G401 (cell line): Measurements from ENCODE around the gene CDK5. TPM values are rescaled to one million over a fixed set of nuclear protein-coding genes. Genes with fewer than 3 reads are reported as not detected.
A peak's percentile ranks its signal among the peaks of the same experiment; 100 is the strongest.

Source experiments
- DNase-seq: peaks from one replicate; pipeline ENCODE4 v3.0.0-alpha.2; 2015; ENCODE audit warnings: low spot score
- in situ Hi-C: cut with HindIII; loops from 2 replicates; pipeline ENCODE4 v1.10.0; 2016; ENCODE audit warnings: low sequenced_read_pairs, mixed read lengths
- total RNA-seq: library from RNA; depleted of rRNA; stranded (reverse); fragments of >200 nt; shearing (Covaris generic); gene quantifications from 2 replicates; pipeline ENCODE4 v1.2.3, GENCODE V29; 2014; rRNA removed

The CDK5 gene
- 18.5 and 25.3 TPM in 2 replicates for total RNA-seq

DNA sequence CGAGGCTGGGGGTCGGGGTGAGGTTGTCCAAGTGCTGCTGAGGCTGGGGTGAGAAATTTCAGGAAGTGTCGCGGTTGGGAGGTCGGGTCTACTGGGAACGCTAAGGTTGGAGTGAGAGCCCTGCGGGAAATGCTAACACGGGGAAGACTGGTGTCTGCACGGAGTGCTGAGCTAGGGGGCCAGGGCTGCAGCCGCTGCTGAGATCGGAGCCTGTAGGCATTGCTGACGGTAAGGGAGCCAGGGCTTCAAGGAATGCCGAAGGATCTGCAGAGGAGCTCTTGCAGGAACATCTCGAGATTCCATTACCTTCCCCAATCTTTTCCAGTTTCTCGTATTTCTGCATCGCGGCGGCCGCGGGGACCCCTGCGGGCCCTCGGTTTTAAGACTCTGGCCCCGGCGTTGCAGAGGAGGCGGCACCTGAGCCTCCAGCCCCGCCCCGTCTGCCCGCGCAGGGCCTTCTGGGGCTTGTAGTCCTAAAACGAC is at the start of gene CDK5:
CDK5 (minus strand) TSS at position 392 of the 483 bp plus-strand sequence; CDS start at position 343, 49 bp downstream.
- no peak for DNase-seq

DNA sequence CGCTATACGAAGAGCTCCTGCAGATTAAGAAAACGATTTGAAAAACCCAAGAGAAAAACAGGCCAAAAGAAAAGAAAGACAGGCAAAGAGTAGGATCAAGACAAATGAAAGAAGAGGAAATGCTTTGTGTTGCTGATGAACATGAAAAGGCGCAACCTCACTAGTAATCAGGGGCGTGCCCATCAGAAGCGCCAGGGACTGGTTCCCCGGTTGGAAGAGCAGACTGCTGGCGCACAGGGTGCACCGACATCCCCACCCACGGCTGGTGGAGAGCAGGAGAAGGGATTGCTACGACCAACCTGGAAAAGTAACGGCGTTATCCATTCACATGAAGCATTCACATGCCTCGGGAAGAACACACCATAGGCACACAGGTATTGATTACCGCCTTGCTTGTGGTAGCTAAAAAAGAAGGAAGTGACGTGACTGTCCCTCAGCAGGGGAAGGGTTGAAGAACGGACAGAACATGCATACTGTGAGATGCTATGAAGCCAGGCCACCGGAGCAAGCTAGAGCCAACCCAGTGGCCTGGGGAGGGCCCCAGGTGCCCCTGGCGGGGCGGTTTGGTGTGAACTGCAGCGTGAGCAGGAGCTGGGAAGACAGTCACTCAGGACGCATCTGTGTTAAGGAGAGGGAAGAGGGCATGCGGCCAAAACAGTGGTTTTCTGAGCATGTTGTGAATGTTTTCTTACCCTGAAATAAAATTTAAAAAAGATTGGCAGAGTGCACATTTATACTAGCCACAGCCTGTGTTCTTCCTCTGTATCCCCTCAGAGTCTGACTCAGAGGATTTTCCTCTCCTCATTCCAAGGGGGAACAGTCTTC is 46.9 kb upstream of the CDK5 start:
- in situ Hi-C loops: no loop called here
- no peak for DNase-seq

More for the DNA sequence above, at the start of gene CDK5:
- in situ Hi-C loops: no loop called here

DNA sequence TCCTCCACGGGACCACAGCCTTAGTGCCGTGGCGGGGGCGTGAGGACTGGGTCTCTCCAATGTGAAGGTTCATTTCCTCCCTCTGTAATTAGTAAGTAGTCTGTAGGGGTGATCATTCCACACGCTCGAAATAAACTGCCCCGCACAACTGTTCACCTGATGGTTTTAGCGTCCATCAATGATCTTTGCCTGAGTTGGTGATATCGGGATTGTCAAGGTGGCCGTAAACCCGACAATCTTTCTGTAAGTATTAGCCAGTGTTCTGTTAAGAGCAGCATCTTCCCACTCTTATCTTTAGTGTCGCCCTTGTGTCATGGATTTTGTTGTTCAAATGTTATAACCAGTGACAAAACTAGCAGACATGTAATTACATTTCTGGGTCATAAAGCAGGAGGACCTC is 46.3 kb upstream of the CDK5 start:
- no peak for DNase-seq

DNA sequence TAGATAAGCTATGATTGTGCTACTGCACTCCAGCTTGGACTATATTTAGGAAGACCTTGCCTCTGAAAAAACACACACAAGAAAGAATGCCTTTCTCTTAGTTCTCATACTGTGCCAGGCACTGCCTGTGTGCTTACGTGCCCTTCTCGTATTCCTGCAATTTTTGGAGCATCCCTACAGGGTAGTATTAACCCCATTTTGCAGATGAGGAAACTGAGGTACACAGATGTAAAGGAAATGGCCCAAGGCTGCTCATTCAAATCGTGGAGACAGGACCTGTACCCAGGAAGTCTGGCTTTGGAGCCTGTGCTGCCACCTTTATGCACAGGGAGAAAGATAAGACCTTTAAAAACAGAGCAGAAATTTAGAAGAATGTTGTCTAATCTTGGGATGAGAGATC is 45.3 kb upstream of the CDK5 start:
- in situ Hi-C loops: no loop called here
- DNase-seq: no peak

More for the DNA sequence above, 46.3 kb upstream of the CDK5 start:
- in situ Hi-C loops: no loop called here

DNA sequence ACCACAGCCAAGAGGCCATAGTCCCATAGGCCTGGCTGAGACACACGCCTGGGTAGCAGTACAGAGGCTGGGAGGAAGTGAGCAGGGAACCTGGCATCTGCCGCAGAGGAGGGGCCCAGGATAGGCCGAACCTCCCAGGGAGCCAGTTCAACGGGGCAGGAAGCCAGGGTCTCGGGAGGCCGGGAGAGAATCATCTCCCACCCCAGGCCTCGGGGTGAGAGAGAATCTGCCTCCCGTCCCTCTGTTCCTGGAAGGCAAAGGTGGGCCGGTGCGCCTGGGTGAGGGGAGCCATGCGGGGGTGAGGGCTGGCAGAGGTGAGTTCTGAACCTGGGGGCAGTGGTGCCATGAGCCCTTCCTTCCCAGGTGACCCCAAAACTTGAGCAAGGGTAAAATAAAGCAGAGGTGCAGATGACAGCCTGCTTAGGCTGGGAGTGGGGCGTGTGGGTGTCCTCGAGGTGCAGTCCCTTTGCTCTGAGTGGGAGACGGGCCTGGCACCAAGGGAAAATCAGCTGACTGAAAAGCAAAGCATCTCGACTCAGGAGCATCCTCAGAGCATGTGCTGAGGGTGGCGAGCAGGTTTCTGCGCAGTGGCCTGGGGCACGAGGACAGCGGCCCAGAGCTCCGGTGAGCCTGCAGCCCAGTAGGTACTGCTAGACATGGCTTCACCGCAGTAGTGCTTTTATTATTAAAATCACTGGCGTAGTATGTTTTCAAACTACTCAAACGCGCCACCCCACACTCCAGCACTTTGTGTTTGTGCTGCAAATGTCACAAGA is 44.1 kb upstream of the CDK5 start:
- in situ Hi-C loops: no loop called here

DNA sequence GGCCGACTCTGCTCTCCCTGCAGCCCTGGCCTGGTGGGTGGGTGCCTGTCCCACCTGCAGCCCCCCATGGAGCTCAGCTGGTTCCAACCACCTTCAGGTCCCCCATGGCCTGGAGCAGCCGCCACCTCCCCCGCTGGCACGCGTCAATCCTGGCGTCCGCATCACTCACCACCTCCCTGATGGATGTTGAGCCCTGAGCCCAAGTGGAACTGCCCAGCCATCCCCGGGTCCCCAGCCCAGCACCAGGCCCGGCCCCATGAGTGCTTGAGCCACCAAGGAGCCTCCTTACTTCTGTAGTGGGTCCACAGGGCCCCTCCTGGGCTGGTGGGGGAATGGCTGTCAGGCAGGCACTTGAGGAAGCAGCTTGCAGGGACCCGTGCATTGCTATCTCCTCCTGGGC is 43.2 kb upstream of the CDK5 start:
- in situ Hi-C loops: no loop called here
- DNase-seq: no peak

More for the DNA sequence above, 44.1 kb upstream of the CDK5 start:
- no peak for DNase-seq

DNA sequence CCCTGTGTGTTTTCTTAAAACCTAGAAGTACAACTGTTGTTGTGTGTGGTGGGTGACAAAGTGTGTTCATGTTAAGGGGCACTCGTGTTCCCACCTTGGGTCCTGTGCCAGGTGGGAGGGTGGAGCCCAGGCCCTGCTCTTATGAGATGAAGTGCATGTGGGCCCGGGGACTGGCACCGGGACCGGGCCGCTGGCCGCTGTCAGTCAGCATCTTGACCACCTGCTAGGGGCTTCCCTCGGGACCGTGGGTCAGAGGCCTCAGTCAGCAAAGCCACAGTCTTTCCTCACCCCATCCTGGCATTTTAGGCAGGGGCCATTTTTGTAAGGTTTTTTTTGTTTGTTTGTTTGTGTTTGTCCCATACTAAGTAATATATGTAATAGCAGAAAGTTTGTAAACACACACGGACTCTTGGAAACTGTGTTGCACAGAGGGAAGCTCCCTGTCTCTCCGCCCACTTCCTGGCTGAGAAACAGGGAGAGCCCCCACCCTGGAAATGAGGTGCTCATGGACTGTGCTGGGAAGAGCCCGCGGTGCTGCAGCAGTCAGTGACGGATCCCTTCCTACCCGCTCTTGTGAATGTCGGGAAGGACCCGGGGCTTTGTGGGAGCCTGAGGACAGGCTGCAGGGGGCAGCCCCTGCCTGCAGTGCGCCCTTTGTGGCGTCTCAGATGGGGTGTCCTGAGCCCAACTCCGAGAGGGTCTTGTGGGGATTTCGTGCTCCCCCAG is 42.0 kb upstream of the CDK5 start:
- no peak for DNase-seq
- in situ Hi-C loops: no loop called here

DNA sequence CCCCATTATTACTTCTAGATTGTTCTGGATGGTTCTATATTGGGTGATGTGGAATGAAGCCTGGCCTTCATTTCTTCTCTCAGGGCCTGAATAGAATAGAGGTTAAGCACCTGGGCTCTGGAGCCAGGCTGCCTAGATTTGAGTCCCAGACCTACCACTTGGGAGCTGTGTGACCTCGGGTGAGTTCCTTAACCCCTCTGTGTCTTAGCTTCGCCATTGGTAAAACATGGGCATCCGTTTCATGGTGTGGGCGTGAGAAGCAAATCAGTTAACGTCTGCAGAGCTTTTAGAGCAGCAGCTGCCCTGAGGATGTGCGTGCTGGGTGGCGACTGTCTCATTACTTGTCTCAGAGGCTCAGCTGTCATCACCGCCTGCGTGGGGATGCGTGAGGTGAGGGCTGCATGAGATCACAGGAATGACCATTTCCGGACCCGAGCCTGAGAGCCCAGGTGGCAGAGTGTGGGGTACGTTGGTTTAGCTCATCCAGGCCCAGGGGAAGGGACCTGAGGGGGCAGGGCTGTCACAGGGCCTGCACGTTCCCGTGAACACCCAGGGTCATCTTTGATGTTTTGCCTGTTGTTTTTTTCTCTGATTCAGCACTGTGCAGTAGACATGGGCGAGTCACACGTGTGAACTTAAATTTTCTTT is 38.3 kb upstream of the CDK5 start:
- in situ Hi-C loops: no loop called here
- DNase-seq: no peak

DNA sequence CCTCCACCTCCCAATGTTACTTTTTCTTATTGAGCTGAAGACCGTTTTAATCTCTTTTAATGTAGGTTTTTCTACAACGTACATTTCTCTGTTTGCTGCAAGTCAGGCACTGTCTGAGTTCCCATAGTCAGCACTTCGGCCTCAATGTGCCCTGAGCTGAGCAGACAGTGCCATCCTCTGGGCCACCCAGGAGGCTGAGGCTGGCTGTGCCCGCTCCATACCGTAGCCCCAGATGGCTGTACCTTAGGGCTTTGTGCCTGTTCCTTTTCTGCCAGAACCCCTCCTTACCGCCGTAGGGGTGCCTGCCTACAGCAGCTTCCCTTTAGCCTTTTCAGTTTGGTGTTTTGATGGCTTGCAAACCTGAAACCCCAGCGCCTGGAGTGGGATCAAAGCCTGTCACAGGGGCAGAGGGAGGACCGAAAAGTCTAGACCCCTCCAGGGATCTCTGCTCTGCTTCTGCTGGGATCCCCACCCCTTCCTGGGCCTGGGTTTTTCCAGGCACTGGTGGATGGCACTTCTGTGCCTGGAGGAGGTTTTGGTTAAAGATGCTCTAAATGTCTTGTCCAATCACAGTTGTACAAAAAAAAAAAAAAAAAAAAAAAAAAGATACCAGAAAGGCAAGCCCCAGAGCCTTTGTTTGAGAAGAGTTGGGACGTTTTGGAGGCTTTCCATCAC is 37.6 kb upstream of the CDK5 start:
- in situ Hi-C loops: no loop called here

DNA sequence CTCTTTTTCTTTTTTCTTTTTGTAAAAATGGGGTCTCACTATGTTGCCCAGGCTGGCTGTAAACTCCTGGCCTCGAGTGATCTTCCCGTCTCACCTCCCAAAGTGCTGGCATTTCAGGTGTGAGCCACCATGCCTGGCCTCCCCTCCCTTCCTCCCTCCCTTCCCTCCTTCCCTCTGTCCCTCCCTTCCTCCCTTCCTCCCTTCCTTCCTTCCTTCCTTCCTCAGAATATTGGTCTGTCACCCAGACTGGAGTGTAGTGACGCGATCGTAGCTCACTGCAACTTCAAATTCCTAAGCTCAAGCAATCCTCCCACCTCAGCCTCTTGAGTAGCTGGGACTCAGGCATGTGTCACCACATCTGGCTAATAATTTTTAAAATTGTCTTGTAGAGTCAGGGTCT is 37.0 kb upstream of the CDK5 start:
- DNase-seq: no peak
- in situ Hi-C loops: no loop called here

More for the DNA sequence above, 37.6 kb upstream of the CDK5 start:
- no peak for DNase-seq

DNA sequence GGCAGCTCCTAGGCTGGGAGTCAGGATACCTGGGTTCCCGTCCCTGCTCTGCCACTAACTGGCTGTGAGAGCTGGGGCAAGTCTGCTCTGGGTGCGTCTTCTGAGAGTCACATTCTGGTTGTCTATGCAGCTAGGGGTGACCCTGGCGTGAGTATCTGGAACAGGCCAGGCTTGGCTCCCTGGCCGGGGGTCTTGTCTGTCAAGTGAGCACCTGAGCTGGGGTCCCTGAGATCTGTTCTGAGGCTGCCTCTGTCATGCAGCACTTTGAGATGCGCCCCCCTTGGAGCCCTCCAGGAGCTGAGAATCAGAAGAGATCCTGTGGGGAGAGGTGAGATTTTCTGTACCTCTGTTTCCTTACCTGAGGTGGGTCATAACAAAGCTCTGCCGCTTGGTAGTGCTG is 36.1 kb upstream of the CDK5 start:
- no peak for DNase-seq
- in situ Hi-C loops: no loop called here

DNA sequence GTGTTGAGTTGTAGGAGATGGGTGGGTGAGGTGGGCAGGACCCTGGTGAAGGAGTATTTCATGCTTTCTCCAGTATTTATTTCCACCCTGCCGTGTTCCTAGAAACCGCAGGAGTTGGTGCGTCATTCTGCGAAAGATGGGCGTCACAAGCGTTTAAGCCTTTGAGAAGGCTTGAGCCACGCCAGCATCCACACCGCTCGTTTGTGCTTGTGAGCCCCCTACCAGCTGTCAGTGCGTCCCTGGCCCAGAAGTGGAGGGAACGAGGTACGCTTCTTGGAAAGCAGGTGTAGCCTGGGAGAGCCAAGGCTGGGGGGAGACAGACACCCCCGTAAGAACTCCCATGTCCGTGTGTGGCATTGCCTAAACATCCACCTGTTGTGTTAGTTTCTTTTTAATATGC is 34.3 kb upstream of the CDK5 start:
- no peak for DNase-seq
- in situ Hi-C loops: no loop called here

DNA sequence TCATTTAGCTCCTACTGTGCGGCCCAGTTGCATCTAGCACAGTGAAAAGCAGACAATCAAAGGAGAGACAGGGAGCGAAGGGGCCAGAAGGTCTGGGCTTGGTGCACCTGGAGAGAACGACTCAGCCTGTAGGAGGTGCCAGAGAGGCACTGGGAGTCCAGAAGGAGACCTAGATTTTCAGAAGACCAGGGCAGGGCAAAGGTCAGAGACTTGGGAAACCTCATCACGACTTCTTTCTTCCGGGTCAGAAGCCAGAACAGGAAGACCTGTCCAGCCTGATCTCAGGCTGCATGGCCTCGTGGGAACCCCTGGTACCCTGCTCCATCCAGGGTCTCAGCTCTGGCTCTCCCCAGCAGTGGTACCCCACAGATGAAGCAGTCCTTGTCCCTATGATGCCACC is 33.7 kb upstream of the CDK5 start:
- no peak for DNase-seq
- in situ Hi-C loops: no loop called here

DNA sequence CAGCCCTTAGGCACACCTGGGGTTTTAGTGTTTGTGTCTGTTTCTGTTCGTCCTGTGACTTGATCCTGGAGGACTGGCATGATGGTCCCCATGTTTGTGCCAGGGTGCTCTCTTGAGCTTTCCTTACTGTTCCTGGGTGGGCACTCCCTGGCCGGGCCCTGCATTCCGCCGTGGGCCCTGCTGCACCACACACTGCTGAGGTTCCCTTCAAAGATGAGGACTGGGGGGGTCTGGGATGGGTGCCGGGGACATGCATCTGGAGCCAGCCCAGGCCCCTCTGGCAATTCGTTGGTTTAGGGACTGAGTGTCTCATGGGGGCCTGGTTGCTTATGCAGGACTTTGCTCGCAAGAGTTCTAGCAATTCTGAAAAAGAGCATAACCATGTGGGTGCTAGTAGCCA is 33.3 kb upstream of the CDK5 start:
- in situ Hi-C loops: no loop called here
- no peak for DNase-seq

DNA sequence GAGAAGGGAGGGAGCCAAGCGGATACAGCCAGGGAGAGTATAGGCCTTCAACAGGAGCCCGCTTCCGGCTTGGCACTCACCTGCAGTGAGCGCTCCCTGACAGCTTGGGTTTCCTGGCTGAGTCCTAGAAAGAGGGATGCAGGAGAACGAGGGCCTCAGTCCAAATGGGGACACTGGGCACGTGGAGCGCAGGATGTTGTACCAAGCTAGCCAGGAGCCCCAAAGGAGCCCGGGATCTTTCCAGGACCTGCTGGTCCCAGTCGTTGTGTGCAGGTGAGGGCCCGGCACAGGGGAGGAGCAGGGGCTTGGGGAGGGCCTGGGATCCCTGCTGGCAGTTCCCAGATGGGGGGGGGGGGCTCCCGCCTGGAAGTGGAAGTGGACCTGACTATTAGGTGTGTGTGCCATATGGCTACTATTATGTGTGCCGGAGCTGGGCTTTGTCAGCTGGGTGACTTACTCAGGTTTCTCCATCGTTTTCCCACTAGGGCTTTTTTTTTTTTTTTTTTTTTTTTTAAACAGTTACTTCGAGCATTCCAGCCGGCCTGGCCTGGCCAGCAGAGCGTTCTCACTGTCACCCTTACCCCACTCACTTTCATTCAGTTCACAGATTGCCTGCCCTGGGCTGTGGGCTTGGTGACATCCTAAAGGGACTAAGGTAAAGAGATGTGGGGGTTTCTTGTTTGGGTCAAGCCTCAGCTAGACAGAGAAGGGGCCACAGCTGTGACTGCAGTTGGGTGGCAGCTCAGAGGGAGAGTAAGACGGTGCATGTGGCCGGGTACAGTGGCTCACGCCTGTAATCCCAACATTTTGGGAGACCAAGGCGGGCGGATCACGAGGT is 32.4 kb upstream of the CDK5 start:
- peak; percentile 92 for DNase-seq
- in situ Hi-C loops: no loop called here

DNA sequence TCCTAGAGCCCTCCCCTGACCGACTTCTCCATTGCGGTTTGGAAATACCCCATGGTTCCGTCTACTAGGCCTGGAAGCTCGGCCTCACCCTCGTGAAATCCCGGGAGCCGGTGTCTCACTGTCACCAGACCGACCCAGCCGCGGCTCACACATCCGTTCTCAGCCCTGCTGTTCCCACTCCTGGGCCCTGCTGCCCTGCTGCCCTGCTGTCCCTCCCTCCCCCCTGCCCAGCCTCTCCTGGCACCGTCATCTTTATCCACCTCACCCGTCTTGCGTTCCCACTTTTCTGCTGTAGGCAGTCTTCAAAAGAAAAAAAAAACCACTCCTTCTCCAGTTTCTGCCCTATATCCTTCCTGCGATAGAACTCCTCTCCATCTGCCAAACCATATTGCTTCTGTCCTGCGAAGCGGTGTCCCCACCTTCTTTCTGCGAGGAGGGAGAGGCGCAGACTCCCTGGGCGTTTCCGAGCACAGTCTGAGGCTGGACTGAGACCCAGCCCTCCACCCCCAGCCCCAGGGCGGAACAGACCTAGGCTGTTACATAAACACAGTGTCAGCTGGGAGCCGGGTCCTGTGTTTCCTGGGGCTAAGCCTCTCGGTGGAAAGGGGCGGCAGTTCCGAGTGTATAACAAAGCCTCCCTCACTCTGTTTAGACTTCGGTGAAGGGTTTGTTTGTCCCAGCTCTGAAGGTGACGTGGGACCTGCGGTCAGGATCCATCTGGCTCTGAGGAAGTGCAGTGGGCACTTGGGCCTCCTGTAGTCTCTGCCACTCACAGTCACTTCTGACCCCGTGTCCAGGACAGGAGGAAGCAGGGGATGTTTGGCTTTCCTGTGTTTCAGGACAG is 31.4 kb upstream of the CDK5 start:
- in situ Hi-C loops: no loop called here
- peak; percentile 65 for DNase-seq
